Left lung (tissue), 10 donors: ENCODE results near the gene ZNF23. TPM values are rescaled to one million over a fixed set of nuclear protein-coding genes. Genes with fewer than 3 reads are reported as not detected.

Source experiments
- ATAC-seq: fragments of 200-7000 bp; cut with Tn5 transposase; one replicate; pipeline ENCODE4 v1.9.1; 2020; ENCODE audit warnings: moderate library complexity
- DNase-seq, 4 donors: peaks; one replicate each; pipeline ENCODE4 v3.0.0-alpha.2; 2013 to 2020
- H3K27ac ChIP-seq, 2 donors: fragments of 200-600 bp; sonication (generic) in 1 of 2; one replicate each; pipeline versions ENCODE4 v1.5.0 to v1.8.0; 2020 to 2021
- H3K27me3 ChIP-seq, 2 donors: fragments of 200-600 bp; sonication (generic) in 1 of 2; one replicate each; pipeline versions ENCODE4 v1.5.0 to v1.8.0; 2020 to 2021
- H3K36me3 ChIP-seq, 2 donors: fragments of 200-600 bp; sonication (generic) in 1 of 2; one replicate each; pipeline versions ENCODE4 v1.5.0 to v1.8.0; 2020 to 2021
- H3K4me1 ChIP-seq, 2 donors: fragments of 200-600 bp; one replicate each; pipeline ENCODE4 v1.8.0; 2021
- H3K4me3 ChIP-seq, 2 donors: fragments of 200-600 bp; sonication (generic) in 1 of 2; one replicate each; pipeline versions ENCODE4 v1.5.0 to v1.8.0; 2020 to 2021; ENCODE audit warnings: mild to moderate bottlenecking in 1 of 2
- H3K9me3 ChIP-seq, 2 donors: fragments of 200-600 bp; sonication (generic) in 1 of 2; one replicate each; pipeline versions ENCODE4 v1.5.0 to v1.8.0; 2020 to 2021
- intact Hi-C, 2 donors: fragments of 100-400 bp; cut with DNase I; formaldehyde crosslinking; loops; one replicate each; pipeline versions ENCODE4 v1.11.2 to v1.14.2; 2022
- polyA plus RNA-seq, 6 donors: library from polyadenylated mRNA; unstranded; fragments of 120-200 nt; gene quantifications; one replicate each; pipeline ENCODE4 v1.2.1, GENCODE V29; 2013; ENCODE audit not compliant: insufficient read length in 6 of 6
- total RNA-seq, 2 donors: library from RNA; stranded (reverse); fragmentation: NEBNext Ultra II Directional; extraction: Animal tissue kit (Norgen Biotek cat#: 25700); gene quantifications; one replicate each; pipeline ENCODE4 v1.2.1, GENCODE V29; 2021
- TF ChIP-seq, protein P1 (sequence below), 2 donors: fragments of 200-600 bp; sonication (generic) in 1 of 2; IDR thresholded peaks; one replicate each; pipeline versions ENCODE4 v1.5.0 to v1.8.0; 2021; ENCODE audit warnings: antibody characterized with exemption in 2 of 2
- donor health status: DM: no; HTN: yes; CAD: no.
- donor health status: DM: no; HTN: no; CAD: no.

ZNF23 gene
- total and polyA plus RNA-seq, 8 donors: 6.8 to 19.9 (median 16.8) TPM

DNA sequence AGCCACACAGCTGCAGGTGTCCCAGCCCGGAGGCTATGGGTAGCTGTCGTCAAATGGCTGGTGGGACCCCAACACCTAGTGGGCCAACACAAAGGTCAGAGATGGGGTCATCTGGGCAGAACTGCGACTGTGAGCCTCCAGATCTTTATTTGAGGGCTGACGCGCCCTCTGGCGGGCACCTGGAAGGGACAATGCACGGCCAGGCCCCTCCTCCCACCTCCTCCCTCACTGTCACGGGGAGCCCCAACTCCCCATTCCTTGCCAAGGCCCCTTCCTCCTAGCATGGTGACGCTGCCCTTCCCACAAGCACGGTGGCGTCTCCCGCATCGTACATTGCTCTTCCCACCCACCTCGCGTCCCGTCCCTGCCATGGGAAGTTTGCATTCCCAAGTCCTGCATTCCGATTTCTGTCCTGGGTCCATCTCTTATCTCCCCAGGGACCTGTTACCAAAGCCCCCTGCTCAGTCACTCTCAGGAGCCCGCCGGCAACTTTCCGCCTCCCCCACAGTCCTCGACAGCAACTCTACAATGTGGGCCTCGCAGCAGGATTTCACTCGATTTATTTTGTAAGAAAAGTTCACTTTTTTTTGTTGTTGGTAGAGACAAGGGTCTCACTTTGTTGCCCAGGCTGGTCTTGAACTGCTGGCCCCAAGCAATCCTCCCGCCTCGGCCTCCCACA, 21.2 kb downstream of the ZNF23 start:
- DNase-seq: no peak
- no peaks in the 10 kb centered on the region for H3K4me1 ChIP-seq
- no peak for ATAC-seq
- no peaks in the 10 kb centered on the region for H3K36me3 ChIP-seq
- H3K27ac ChIP-seq: no peak overlapping the region
- TF ChIP-seq, protein P1, sequence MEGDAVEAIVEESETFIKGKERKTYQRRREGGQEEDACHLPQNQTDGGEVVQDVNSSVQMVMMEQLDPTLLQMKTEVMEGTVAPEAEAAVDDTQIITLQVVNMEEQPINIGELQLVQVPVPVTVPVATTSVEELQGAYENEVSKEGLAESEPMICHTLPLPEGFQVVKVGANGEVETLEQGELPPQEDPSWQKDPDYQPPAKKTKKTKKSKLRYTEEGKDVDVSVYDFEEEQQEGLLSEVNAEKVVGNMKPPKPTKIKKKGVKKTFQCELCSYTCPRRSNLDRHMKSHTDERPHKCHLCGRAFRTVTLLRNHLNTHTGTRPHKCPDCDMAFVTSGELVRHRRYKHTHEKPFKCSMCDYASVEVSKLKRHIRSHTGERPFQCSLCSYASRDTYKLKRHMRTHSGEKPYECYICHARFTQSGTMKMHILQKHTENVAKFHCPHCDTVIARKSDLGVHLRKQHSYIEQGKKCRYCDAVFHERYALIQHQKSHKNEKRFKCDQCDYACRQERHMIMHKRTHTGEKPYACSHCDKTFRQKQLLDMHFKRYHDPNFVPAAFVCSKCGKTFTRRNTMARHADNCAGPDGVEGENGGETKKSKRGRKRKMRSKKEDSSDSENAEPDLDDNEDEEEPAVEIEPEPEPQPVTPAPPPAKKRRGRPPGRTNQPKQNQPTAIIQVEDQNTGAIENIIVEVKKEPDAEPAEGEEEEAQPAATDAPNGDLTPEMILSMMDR (IDR thresholded peaks at IDR 0.05): no peak
- H3K9me3 ChIP-seq: peaks cover 0 to 33% of the 10 kb centered on the region in 2 donors
- no peak overlapping the region for H3K4me3 ChIP-seq
- intact Hi-C loops: no loop called here
- H3K27me3 ChIP-seq: peaks cover 0 to 50% of the 10 kb centered on the region in 2 donors

DNA sequence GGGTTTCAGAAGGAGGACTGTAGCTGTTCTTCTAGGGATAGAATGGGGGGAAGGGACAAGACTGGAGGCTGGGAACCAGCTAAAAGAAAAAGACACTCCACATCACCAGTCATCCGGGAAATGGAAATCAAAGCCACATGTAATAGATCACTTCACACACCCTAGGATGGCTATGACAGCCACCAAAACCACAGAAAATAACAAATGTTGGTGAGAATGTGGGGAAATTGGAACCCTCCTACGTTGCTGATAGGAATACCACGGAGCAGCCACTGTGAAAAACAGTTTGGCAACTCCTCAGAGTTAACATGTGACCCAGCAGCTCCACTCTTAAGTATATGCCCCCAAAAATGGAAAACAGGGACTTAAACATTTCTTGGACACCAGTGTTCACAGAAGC, 22.5 kb downstream of the ZNF23 start:
- intact Hi-C loops: no loop called here
- TF ChIP-seq, protein P1 (IDR thresholded peaks at IDR 0.05): no peak
- H3K4me3 ChIP-seq: no peak overlapping the region
- no peak overlapping the region for H3K27ac ChIP-seq
- H3K27me3 ChIP-seq: peaks cover 0 to 50% of the 10 kb centered on the region in 2 donors
- H3K36me3 ChIP-seq: no peaks in the 10 kb centered on the region
- H3K9me3 ChIP-seq: peaks cover 0 to 20% of the 10 kb centered on the region in 2 donors
- no peak for ATAC-seq
- no peaks in the 10 kb centered on the region for H3K4me1 ChIP-seq
- DNase-seq: no peak

DNA sequence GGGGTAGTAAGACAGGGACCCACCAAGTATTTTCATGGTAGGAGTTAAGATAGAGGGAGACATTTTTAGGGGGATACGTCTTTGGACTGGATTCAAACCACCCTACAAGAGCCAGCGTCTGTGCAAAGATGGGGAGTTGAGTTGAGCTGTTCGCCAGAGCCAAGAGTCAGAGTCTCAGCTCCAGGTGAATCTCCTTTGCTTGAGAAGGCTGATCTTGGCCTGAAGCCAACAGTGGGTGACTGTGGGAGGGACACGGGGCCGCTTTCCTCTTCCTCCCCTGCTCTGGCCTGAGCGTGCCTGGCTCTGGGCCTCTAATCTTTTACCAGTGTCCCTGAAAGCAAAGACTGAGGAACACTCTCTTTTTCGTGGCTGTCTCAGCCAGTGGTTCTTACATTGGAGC, 25.6 kb downstream of the ZNF23 start:
- H3K36me3 ChIP-seq: no peaks in the 10 kb centered on the region
- ATAC-seq: no peak
- peaks cover 0 to 39% of the 10 kb centered on the region in 2 donors for H3K27me3 ChIP-seq
- TF ChIP-seq, protein P1 (IDR thresholded peaks at IDR 0.05): no peak
- H3K4me1 ChIP-seq: no peaks in the 10 kb centered on the region
- no peak for DNase-seq
- H3K4me3 ChIP-seq: no peak overlapping the region
- intact Hi-C loops: no loop called here
- no peaks in the 10 kb centered on the region for H3K9me3 ChIP-seq
- no peak overlapping the region for H3K27ac ChIP-seq

DNA sequence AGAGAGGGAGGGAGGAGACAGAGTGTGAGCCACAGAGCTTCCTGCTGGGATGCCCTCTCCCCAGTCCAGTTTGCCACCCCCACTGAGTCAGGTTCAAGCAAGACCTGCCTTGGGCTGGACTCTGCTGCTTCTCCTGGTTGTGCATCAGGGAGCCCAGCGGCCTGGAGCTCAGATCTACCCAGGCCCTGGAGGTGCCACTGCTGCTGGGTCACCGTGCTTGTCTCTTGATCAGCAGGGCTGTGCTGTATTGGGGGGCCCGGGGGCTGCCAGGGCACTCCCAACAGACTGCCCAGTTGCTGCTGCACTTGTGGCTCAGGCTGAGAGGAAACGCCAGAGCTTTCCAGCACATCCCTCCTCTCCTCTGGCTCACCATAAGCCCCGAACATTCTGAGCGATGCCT, 29.1 kb downstream of the ZNF23 start:
- no peaks in the 10 kb centered on the region for H3K9me3 ChIP-seq
- DNase-seq (no peak), ATAC-seq (no peak)
- no peaks in the 10 kb centered on the region for H3K4me1 ChIP-seq
- no peak overlapping the region for H3K27ac ChIP-seq
- no peak overlapping the region for H3K4me3 ChIP-seq
- TF ChIP-seq, protein P1 (IDR thresholded peaks at IDR 0.05): no peak
- H3K27me3 ChIP-seq: peaks cover 0 to 26% of the 10 kb centered on the region in 2 donors
- H3K36me3 ChIP-seq: no peaks in the 10 kb centered on the region
- intact Hi-C loops: no loop called here

DNA sequence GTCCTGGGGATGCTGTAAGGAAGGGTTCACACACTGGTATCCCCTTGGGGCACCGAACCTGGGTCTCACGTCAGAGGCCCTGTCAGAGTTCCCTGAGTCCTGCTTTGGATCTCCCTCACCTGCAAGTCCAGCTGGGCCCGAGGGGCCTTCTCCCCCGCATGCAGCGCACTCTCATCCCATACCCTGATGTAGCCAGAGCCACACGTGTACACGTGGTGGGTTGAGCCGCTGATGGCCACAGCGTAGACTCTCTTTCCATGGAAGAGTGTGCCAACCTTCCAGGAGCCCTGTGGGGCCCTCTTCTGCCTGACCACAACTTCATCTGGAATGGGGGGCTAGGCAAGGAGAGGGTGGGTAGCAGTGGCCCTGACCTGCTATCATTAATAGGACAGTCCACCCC, 30.1 kb downstream of the ZNF23 start:
- Histone ChIP-seq H3K36me3 (no peaks in the 10 kb centered on the region), H3K9me3 (no peaks in the 10 kb centered on the region), H3K4me1 (no peaks in the 10 kb centered on the region), H3K27me3 (peaks cover 0 to 27% of the 10 kb centered on the region in 2 donors), H3K4me3 (no peak overlapping the region), H3K27ac (no peak overlapping the region)
- TF ChIP-seq, protein P1 (IDR thresholded peaks at IDR 0.05): no peak
- ATAC-seq: no peak
- intact Hi-C loops: no loop called here
- no peak for DNase-seq
